Measurements from ENCODE around the gene MYL1.

MYL1 gene

DNA sequence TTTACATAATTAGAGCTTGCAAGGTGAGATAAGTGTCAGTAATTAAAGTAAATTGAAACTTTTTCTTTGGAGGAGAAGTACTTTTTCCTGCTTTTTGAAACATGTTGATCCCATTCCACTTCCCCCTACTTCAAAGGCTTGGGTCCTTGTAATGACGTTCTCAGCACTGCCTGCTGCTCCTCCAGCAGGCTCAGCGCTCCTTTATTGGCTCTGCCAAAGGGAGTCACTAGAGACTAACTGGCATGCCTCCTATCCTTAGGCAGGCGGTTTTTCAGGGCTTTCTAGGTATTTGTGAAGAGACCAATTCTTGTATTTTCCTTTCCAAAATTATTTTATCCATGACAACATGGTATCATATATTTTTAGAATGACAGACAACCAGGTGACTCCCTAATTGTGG, 45.8 kb downstream of the MYL1 start:
- Histone ChIP-seq H4K20me1 (ENCODE audit: insufficient read depth, low read length) (no peaks in the 10 kb centered on the region), H3K9me3 (ENCODE audit: low read length) (no peaks in the 10 kb centered on the region), H3K36me3 (ENCODE audit: insufficient read depth, low read length) (no peaks in the 10 kb centered on the region), H3F3A (ENCODE audit: insufficient read depth, low read length) (no peaks in the 10 kb centered on the region; the same call in 1 of the 2 replicates), H3K9me2 (ENCODE audit: low read depth, low read length) (no peaks in the 10 kb centered on the region), H3K27me3 (ENCODE audit: insufficient read depth, low read length) (no peaks in the 10 kb centered on the region), H3K79me2 (ENCODE audit: insufficient read depth, low read length) (no peaks in the 10 kb centered on the region), H3K4me1 (ENCODE audit: insufficient read depth, low read length, severe bottlenecking) (no peaks in the 10 kb centered on the region), H3K27ac (ENCODE audit: low read depth, low read length, poor library complexity, severe bottlenecking) (no peak overlapping the region), H2AFZ (ENCODE audit: low read length) (no peak overlapping the region), H3K4me3 (ENCODE audit: low read depth, low read length, poor library complexity, severe bottlenecking) (no peak overlapping the region), H3K9ac (ENCODE audit: low read length) (no peak overlapping the region), H3K4me2 (ENCODE audit: low read length) (no peak overlapping the region)
- TF ChIP-seq, protein P1, sequence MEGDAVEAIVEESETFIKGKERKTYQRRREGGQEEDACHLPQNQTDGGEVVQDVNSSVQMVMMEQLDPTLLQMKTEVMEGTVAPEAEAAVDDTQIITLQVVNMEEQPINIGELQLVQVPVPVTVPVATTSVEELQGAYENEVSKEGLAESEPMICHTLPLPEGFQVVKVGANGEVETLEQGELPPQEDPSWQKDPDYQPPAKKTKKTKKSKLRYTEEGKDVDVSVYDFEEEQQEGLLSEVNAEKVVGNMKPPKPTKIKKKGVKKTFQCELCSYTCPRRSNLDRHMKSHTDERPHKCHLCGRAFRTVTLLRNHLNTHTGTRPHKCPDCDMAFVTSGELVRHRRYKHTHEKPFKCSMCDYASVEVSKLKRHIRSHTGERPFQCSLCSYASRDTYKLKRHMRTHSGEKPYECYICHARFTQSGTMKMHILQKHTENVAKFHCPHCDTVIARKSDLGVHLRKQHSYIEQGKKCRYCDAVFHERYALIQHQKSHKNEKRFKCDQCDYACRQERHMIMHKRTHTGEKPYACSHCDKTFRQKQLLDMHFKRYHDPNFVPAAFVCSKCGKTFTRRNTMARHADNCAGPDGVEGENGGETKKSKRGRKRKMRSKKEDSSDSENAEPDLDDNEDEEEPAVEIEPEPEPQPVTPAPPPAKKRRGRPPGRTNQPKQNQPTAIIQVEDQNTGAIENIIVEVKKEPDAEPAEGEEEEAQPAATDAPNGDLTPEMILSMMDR (IDR thresholded peaks at IDR 0.05; ENCODE audit: low read length) = no peak
- no peak for TF ChIP-seq EZH2 (IDR thresholded peaks at IDR 0.05; ENCODE audit: borderline replicate concordance, low read length)

DNA sequence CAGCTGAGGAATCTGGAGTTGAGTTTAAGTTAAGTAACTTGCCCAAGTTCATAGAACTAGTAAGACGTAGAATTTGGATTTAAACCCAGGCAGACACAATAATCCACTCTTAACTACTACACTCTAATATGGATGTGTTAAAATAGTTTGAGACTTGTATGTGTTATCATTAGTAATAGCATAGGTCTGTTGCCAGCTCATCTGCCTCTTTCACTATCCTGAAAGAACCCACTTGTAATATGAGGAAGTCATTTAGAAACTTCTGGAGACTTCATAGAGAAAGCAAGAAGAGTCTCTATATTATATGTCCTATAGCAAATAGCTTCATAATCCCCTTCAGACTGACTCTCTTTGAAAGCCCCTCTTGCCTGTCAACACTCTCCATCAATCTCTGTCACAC, 46.7 kb downstream of the MYL1 start:
- no peaks in the 10 kb centered on the region for H3K27me3 ChIP-seq (ENCODE audit: insufficient read depth, low read length)
- H3K4me3 ChIP-seq (ENCODE audit: low read depth, low read length, poor library complexity, severe bottlenecking) = no peak overlapping the region
- H2AFZ ChIP-seq (ENCODE audit: low read length) = no peak overlapping the region
- H3K9me3 ChIP-seq (ENCODE audit: low read length) = no peaks in the 10 kb centered on the region
- no peaks in the 10 kb centered on the region for H3K4me1 ChIP-seq (ENCODE audit: insufficient read depth, low read length, severe bottlenecking)
- H3K9ac ChIP-seq (ENCODE audit: low read length) = no peak overlapping the region
- H3K4me2 ChIP-seq (ENCODE audit: low read length) = no peak overlapping the region
- no peak for TF ChIP-seq EZH2 (IDR thresholded peaks at IDR 0.05; ENCODE audit: borderline replicate concordance, low read length)
- TF ChIP-seq, protein P1 (IDR thresholded peaks at IDR 0.05; ENCODE audit: low read length) = no peak
- H3K9me2 ChIP-seq (ENCODE audit: low read depth, low read length) = no peaks in the 10 kb centered on the region
- H3K36me3 ChIP-seq (ENCODE audit: insufficient read depth, low read length) = no peaks in the 10 kb centered on the region
- H3K27ac ChIP-seq (ENCODE audit: low read depth, low read length, poor library complexity, severe bottlenecking) = no peak overlapping the region
- no peaks in the 10 kb centered on the region for H3K79me2 ChIP-seq (ENCODE audit: insufficient read depth, low read length)
- H4K20me1 ChIP-seq (ENCODE audit: insufficient read depth, low read length) = no peaks in the 10 kb centered on the region
- no peaks in the 10 kb centered on the region; the same call in 1 of the 2 replicates for H3F3A ChIP-seq (ENCODE audit: insufficient read depth, low read length)

DNA sequence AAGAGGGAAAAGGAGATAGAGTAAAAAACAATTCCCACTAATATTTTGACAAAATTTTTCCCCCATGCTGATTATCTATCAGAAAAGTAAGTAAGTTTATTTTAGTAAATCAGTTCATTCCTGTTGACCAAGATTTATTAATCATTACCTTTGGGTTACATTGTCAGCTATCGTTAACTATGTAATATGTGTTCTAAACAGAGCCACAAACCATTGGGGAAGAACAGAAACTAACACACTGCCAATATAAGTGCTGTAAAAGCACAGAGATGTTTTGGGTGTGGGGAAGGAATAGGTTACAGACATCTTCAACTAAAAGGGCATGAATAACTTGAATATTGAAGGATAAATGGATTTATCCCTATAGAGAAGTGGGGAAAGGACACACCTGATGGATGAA, 47.3 kb downstream of the MYL1 start:
- H3K4me3 ChIP-seq (ENCODE audit: low read depth, low read length, poor library complexity, severe bottlenecking) = no peak overlapping the region
- H3K27me3 ChIP-seq (ENCODE audit: insufficient read depth, low read length) = no peaks in the 10 kb centered on the region
- no peaks in the 10 kb centered on the region for H3K36me3 ChIP-seq (ENCODE audit: insufficient read depth, low read length)
- no peak for TF ChIP-seq EZH2 (IDR thresholded peaks at IDR 0.05; ENCODE audit: borderline replicate concordance, low read length)
- TF ChIP-seq, protein P1 (IDR thresholded peaks at IDR 0.05; ENCODE audit: low read length) = no peak
- H4K20me1 ChIP-seq (ENCODE audit: insufficient read depth, low read length) = no peaks in the 10 kb centered on the region
- no peaks in the 10 kb centered on the region for H3K9me3 ChIP-seq (ENCODE audit: low read length)
- no peak overlapping the region for H2AFZ ChIP-seq (ENCODE audit: low read length)
- no peaks in the 10 kb centered on the region; the same call in 1 of the 2 replicates for H3F3A ChIP-seq (ENCODE audit: insufficient read depth, low read length)
- H3K4me1 ChIP-seq (ENCODE audit: insufficient read depth, low read length, severe bottlenecking) = no peaks in the 10 kb centered on the region
- no peak overlapping the region for H3K4me2 ChIP-seq (ENCODE audit: low read length)
- H3K79me2 ChIP-seq (ENCODE audit: insufficient read depth, low read length) = no peaks in the 10 kb centered on the region
- no peak overlapping the region for H3K9ac ChIP-seq (ENCODE audit: low read length)
- H3K27ac ChIP-seq (ENCODE audit: low read depth, low read length, poor library complexity, severe bottlenecking) = no peak overlapping the region
- no peaks in the 10 kb centered on the region for H3K9me2 ChIP-seq (ENCODE audit: low read depth, low read length)

All from OCI-LY1 (cell line).